B cell (primary cell): ENCODE measurements around the gene TMEM255B. TPM values are rescaled to one million over a fixed set of nuclear protein-coding genes. Genes with fewer than 3 reads are reported as not detected.

Experiments
- ATAC-seq: fragments of 200-7000 bp; cut with Tn5 transposase; one replicate; pipeline ENCODE4 v1.10.0; 2021; ENCODE audit warnings: low read depth, mild to moderate bottlenecking, moderate number of reproducible peaks, moderate library complexity
- CTCF ChIA-PET: fragments of 350-600 bp; sonication (Branson Sonifier 250); formaldehyde crosslinking; loops from one replicate; lab custom pipeline; 2021; ENCODE audit warnings: antibody characterized with exemption, inconsistent platforms; lab: Charles Lee
- POLR2A ChIA-PET: fragments of 350-600 bp; sonication (Branson Sonifier 250); formaldehyde crosslinking; loops from one replicate; lab custom pipeline; 2021; ENCODE audit warnings: antibody characterized with exemption; lab: Charles Lee
- DNase-seq: peaks from one replicate; pipeline ENCODE4 v3.0.0; 2013
- H2AFZ ChIP-seq: 2 replicates; pipeline ENCODE4 v1.6.1; 2012; ENCODE audit warnings: mild to moderate bottlenecking, low read depth, low read length; ENCODE audit not compliant: insufficient read depth, poor library complexity, severe bottlenecking
- H3K27ac ChIP-seq, 2 donors: 1 replicate in 1 of 2; 2 replicates in 1 of 2; pipeline ENCODE4 v1.5.1; 2012 to 2013; ENCODE audit warnings: low read length in 2 of 2, mild to moderate bottlenecking in 2 of 2, moderate library complexity in 1 of 2
- H3K27me3 ChIP-seq, 4 experiments: fragments of 200-600 bp in 1 of 4; sonication (generic) in 1 of 4; replicated peaks in 1 of 4; 1 replicate in 2 of 4; 2 replicates in 2 of 4; pipeline versions ENCODE4 v1.6.1 to v1.7.0; 2013 to 2016; ENCODE audit warnings: low read length in 3 of 4, mild to moderate bottlenecking in 2 of 4, mixed read lengths in 1 of 4, moderate library complexity in 1 of 4; ENCODE audit not compliant: insufficient read depth in 4 of 4, control insufficient read depth in 3 of 4; ENCODE audit errors: control extremely low read depth in 1 of 4
- H3K36me3 ChIP-seq, 2 experiments: replicated peaks in 1 of 2; 1 replicate in 1 of 2; 2 replicates in 1 of 2; pipeline versions ENCODE4 v1.6.1 to v1.7.1; 2013; ENCODE audit warnings: low read length in 1 of 2; ENCODE audit not compliant: insufficient read depth in 2 of 2, control insufficient read depth in 1 of 2; ENCODE audit errors: control extremely low read depth in 1 of 2, extremely low read depth in 1 of 2
- H3K4me1 ChIP-seq, 2 donors: fragments of 200-600 bp in 1 of 2; sonication (generic) in 1 of 2; 1 replicate in 1 of 2; 2 replicates in 1 of 2; pipeline versions ENCODE4 v1.5.1 to v1.6.1; 2013 to 2017; ENCODE audit warnings: low read length in 2 of 2; ENCODE audit not compliant: control insufficient read depth in 2 of 2, insufficient read depth in 2 of 2
- H3K4me2 ChIP-seq: replicated peaks from 2 replicates; pipeline ENCODE3; 2012; ENCODE audit warnings: mild to moderate bottlenecking, low read depth, low read length; ENCODE audit not compliant: poor library complexity, severe bottlenecking
- H3K4me3 ChIP-seq, 5 experiments: fragments of 200-600 bp in 1 of 5; sonication (generic) in 1 of 5; 1 replicate in 3 of 5; 2 replicates in 2 of 5; pipeline versions ENCODE4 v1.5.1 to v1.7.0; 2011 to 2016; ENCODE audit warnings: low read length in 4 of 5, mild to moderate bottlenecking in 4 of 5, low read depth in 2 of 5, control low read depth in 1 of 5, moderate library complexity in 1 of 5; ENCODE audit not compliant: insufficient read depth in 1 of 5; ENCODE audit errors: control extremely low read depth in 1 of 5, extremely low read depth in 1 of 5
- H3K79me2 ChIP-seq: fragments of 200-600 bp; sonication (generic); one replicate; pipeline ENCODE4 v1.6.0; 2016; ENCODE audit warnings: low read length; ENCODE audit not compliant: control insufficient read depth, insufficient read depth
- H3K9ac ChIP-seq: fragments of 200-600 bp; sonication (generic); 2 replicates; pipeline ENCODE4 v1.6.1; 2017; ENCODE audit warnings: mild to moderate bottlenecking, low read length, moderate library complexity
- H3K9me3 ChIP-seq, 3 donors: one replicate each; pipeline versions ENCODE4 v1.6.1 to v1.7.1; 2013; ENCODE audit warnings: low read length in 2 of 3; ENCODE audit not compliant: control insufficient read depth in 2 of 3, insufficient read depth in 1 of 3; ENCODE audit errors: control extremely low read depth in 1 of 3
- H4K20me1 ChIP-seq: 2 replicates; pipeline ENCODE4 v1.6.0; 2012; ENCODE audit warnings: mild to moderate bottlenecking, low read length; ENCODE audit not compliant: insufficient read depth, control insufficient read depth, poor library complexity, severe bottlenecking
- H3K27ac Mint-ChIP-seq: one replicate; pipeline ENCODE4 v1.8.0; 2021; ENCODE audit warnings: mixed read lengths
- H3K27me3 Mint-ChIP-seq: one replicate; pipeline ENCODE4 v1.8.0; 2021; ENCODE audit warnings: mixed read lengths
- H3K4me1 Mint-ChIP-seq: one replicate; pipeline ENCODE4 v1.8.0; 2021; ENCODE audit warnings: mixed read lengths
- H3K4me3 Mint-ChIP-seq: one replicate; pipeline ENCODE4 v1.8.0; 2021; ENCODE audit warnings: mixed read lengths
- H3K9me3 Mint-ChIP-seq: one replicate; pipeline ENCODE4 v1.8.0; 2022; ENCODE audit warnings: mixed read lengths; ENCODE audit not compliant: insufficient read depth
- EZH2 ChIP-seq: IDR thresholded peaks from 2 replicates; pipeline ENCODE4 v1.6.1; 2012; ENCODE audit warnings: borderline replicate concordance, low read depth, mild to moderate bottlenecking, moderate library complexity, low read length; ENCODE audit not compliant: insufficient read depth, poor library complexity, severe bottlenecking
- WGBS: methylation state at CpG from one replicate; pipeline ENCODE4 v1.1.5; 2013; ENCODE audit warnings: missing lambda C conversion rate; ENCODE audit not compliant: insufficient coverage; 5-methylcytosine and 5-hydroxymethylcytosine counted together
- intact Hi-C: fragments of 100-400 bp; cut with micrococcal nuclease; formaldehyde crosslinking; loops from one replicate; pipeline ENCODE4 v1.10.0; 2022
- polyA plus RNA-seq: library from polyadenylated mRNA; depleted of rRNA; stranded (reverse); fragments of >200 nt; gene quantifications from 2 replicates; pipeline ENCODE4 v1.2.3, GENCODE V29; 2012
- total RNA-seq, 2 donors: library from RNA; stranded (reverse); fragments of 120-200 nt in 1 of 2; gene quantifications; 1 replicate in 1 of 2; 2 replicates in 1 of 2; pipeline versions ENCODE4 v1.2.3 to v1.2.4, GENCODE V29; 2013 to 2022
- TF ChIP-seq, protein P1 (sequence below): fragments of 200-600 bp; IDR thresholded peaks from one replicate; pipeline ENCODE4 v1.8.0; 2022; ENCODE audit warnings: antibody characterized with exemption, mild to moderate bottlenecking

The TMEM255B gene
- total and polyA plus RNA-seq, 2 donors (not counting 1 experiment from before 2014, with no cell fraction given) = 2.1 to 8.2 TPM

DNA sequence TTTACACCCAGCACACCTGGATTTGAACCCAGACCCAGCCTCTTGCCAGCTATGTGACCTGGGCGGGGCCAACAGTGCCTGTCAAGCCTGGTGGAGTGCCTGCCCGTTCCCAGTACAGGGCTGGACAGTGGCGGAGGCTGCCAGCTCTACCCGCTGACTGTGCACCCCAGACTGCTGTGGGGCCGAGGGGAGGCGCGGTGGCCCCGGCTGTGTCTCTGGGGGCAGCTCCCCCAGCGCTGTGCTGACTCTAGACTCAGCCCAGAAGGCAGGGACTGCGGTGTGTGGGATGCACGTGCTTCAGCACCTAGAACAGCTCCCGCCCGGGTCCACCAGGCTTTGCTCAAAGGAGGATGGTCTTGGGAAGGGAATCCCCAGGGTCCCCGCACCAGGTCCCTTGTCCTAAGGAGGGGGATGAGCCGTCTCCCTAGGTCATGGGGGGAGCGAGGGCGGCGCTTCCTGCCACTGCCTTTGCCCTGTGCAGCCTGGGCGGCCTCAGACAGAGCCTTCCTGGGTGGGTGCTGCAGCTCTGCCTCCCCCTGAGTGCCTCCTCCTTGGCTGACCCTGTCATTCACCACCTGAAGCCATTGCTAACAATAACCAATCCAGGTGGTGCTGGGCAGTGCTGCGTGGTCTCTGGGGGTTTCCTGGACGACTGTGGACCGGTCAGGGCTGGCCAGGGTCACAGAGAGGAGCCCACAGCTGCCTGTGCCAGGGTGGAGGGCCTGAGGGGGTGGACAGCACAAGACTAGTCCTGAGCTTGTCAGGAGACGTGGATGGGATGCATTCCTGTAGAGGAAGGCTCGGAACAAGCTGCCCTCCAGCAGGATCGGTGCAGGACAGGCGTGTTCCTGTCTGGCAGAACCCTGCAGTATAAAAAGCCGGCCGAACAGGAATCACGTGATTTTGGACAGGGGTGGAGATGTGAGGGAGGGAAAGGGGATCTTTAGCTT lies 18.6 kb downstream of the TMEM255B start:
- no peak overlapping the region for H3K4me3 Mint-ChIP-seq
- no peaks in the 10 kb centered on the region for H3K79me2 ChIP-seq
- H3K4me2 ChIP-seq = no peak overlapping the region
- no peak overlapping the region for H2AFZ ChIP-seq
- WGBS = 41% methylated on average over 29 of the region's 29 CpGs
- H3K36me3 ChIP-seq = no peaks in the 10 kb centered on the region
- H3K4me1 Mint-ChIP-seq = no peaks in the 10 kb centered on the region
- POLR2A ChIA-PET = interaction anchor here (1.4 kb wide), 1 partner anchor 18 kb away, joined by 3 read pairs; the partner anchor contains the start of gene TMEM255B
- intact Hi-C loops = no loop called here
- no peak for DNase-seq
- H3K9me3 Mint-ChIP-seq = no peaks in the 10 kb centered on the region
- H3K9me3 ChIP-seq = peaks cover 0 to 19% (median 0%) of the 10 kb centered on the region in 3 donors
- CTCF ChIA-PET = no interaction called here
- no peak for ATAC-seq
- TF ChIP-seq, protein P1, sequence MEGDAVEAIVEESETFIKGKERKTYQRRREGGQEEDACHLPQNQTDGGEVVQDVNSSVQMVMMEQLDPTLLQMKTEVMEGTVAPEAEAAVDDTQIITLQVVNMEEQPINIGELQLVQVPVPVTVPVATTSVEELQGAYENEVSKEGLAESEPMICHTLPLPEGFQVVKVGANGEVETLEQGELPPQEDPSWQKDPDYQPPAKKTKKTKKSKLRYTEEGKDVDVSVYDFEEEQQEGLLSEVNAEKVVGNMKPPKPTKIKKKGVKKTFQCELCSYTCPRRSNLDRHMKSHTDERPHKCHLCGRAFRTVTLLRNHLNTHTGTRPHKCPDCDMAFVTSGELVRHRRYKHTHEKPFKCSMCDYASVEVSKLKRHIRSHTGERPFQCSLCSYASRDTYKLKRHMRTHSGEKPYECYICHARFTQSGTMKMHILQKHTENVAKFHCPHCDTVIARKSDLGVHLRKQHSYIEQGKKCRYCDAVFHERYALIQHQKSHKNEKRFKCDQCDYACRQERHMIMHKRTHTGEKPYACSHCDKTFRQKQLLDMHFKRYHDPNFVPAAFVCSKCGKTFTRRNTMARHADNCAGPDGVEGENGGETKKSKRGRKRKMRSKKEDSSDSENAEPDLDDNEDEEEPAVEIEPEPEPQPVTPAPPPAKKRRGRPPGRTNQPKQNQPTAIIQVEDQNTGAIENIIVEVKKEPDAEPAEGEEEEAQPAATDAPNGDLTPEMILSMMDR = no peak
- no peak for TF ChIP-seq EZH2
- no peak overlapping the region for H3K27ac ChIP-seq
- peaks cover 28% of the 10 kb centered on the region for H3K27me3 Mint-ChIP-seq
- H3K4me1 ChIP-seq = no peaks in the 10 kb centered on the region
- no peak overlapping the region for H3K4me3 ChIP-seq
- no peaks in the 10 kb centered on the region for H4K20me1 ChIP-seq
- H3K27ac Mint-ChIP-seq = no peak overlapping the region
- H3K9ac ChIP-seq = no peak overlapping the region
- H3K27me3 ChIP-seq = peaks cover 0 to 15% (median 4%) of the 10 kb centered on the region in 4 experiments

DNA sequence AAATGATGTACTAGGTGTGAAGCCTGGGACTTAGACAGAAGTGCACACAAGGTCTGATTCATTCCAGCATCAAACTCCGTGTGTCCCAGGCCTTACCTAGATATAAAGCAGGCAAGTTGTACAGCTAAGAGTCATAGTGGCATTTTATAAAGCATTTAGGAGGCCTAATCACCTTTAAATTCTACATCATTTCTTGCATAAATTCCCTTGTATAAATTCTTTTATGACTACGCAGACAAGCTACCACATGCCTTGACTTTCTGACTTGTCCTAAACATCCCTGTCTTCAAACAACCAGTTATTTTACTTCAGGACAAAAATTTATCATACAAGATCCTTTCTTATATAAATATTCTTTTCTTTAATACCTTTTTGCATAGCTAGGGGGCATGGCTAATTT lies 22.5 kb downstream of the TMEM255B start:
- ATAC-seq (no peak), DNase-seq (no peak)
- H3K27ac Mint-ChIP-seq = no peak overlapping the region
- Histone ChIP-seq H3K36me3 (no peaks in the 10 kb centered on the region), H3K27ac (no peak overlapping the region), H4K20me1 (no peaks in the 10 kb centered on the region), H3K9me3 (peaks cover 0 to 9% (median 0%) of the 10 kb centered on the region in 3 donors), H2AFZ (no peak overlapping the region), H3K79me2 (no peaks in the 10 kb centered on the region), H3K4me3 (no peak overlapping the region), H3K4me2 (no peak overlapping the region), H3K27me3 (peaks cover 0 to 9% (median 4%) of the 10 kb centered on the region in 4 experiments), H3K4me1 (no peaks in the 10 kb centered on the region), H3K9ac (no peak overlapping the region)
- intact Hi-C loops = no loop called here
- H3K4me3 Mint-ChIP-seq = no peak overlapping the region
- peaks cover 47% of the 10 kb centered on the region for H3K27me3 Mint-ChIP-seq
- ChIA-PET POLR2A (no interaction called here), CTCF (interaction anchor here (1.0 to 1.2 kb wide), 2 partner anchors 10 to 445 kb away, joined by 3 read pairs; no protein-coding TSS in a partner anchor)
- WGBS = 89% methylated on average over 1 of the region's 2 CpGs
- TF ChIP-seq, protein P1 = no peak
- TF ChIP-seq EZH2 = no peak
- H3K4me1 Mint-ChIP-seq = no peaks in the 10 kb centered on the region
- H3K9me3 Mint-ChIP-seq = no peaks in the 10 kb centered on the region
